Astrocyte (in vitro differentiated cells and primary cell): Measurements from ENCODE around the gene CAMK2D.

Source experiments
- CTCF ChIP-seq: IDR thresholded peaks from 2 replicates; pipeline ENCODE4 v1.5.1; 2011; ENCODE audit warnings: low read depth, mild to moderate bottlenecking, inconsistent platforms, low read length, moderate library complexity; ENCODE audit not compliant: insufficient read depth
- EZH2 ChIP-seq: IDR thresholded peaks from 2 replicates; pipeline ENCODE4 v1.6.1; 2012; ENCODE audit warnings: mild to moderate bottlenecking, low read length, inconsistent platforms; ENCODE audit not compliant: insufficient read depth

GRCh38 chr4:113537628-113538027 lies 223.9 kb downstream of the CAMK2D start:
- TF ChIP-seq CTCF (no peak), EZH2 (no peak)
